Ishikawa (cell line): Measurements from ENCODE around the gene MORC1.

Experiments used
- CEBPB ChIP-seq: IDR thresholded peaks from 2 replicates; pipeline ENCODE4 v1.6.1; 2012
- EP300 ChIP-seq: IDR thresholded peaks from 2 replicates; pipeline ENCODE4 v1.6.1; 2012; ENCODE audit warnings: borderline replicate concordance
- NFIC ChIP-seq: IDR thresholded peaks from 2 replicates; pipeline ENCODE4 v1.6.1; 2012
- RAD21 ChIP-seq: IDR thresholded peaks from 2 replicates; pipeline ENCODE4 v1.6.1; 2012; ENCODE audit warnings: low read depth
- REST ChIP-seq: IDR thresholded peaks from 2 replicates; pipeline ENCODE4 v1.6.1; 2012; ENCODE audit warnings: low read depth, mild to moderate bottlenecking
- TAF1 ChIP-seq: IDR thresholded peaks from 2 replicates; pipeline ENCODE4 v1.6.1; 2012; ENCODE audit warnings: low read depth, mild to moderate bottlenecking
- TCF12 ChIP-seq: IDR thresholded peaks from 2 replicates; pipeline ENCODE4 v1.6.1; 2012; ENCODE audit warnings: low read depth
- USF1 ChIP-seq: IDR thresholded peaks from 2 replicates; pipeline ENCODE4 v1.6.1; 2012
- YY1 ChIP-seq: IDR thresholded peaks from 2 replicates; pipeline ENCODE4 v1.6.1; 2012; ENCODE audit warnings: low read depth

GRCh38 chr3:109143646-109144045 lies 25.7 kb upstream of the MORC1 start:
- TF ChIP-seq TCF12: no peak
- TF ChIP-seq RAD21: no peak
- no peak for TF ChIP-seq USF1
- no peak for TF ChIP-seq YY1
- TF ChIP-seq EP300: no peak
- TF ChIP-seq NFIC: no peak
- TF ChIP-seq REST: no peak
- TF ChIP-seq CEBPB: no peak
- TF ChIP-seq TAF1: no peak
